ENCODE measurements around the gene DICER1.

Gene DICER1

GRCh38 chr14:95197551-95197950 is 40.2 kb upstream of the DICER1 start:
- H3K27me3 ChIP-seq (ENCODE audit: insufficient read depth, poor library complexity, severe bottlenecking): no peaks in the 10 kb centered on the region
- no peak overlapping the region for H3K4me3 ChIP-seq (replicated peaks; ENCODE audit: insufficient read depth, low read length)
- no peak for TF ChIP-seq SPI1 (IDR thresholded peaks at IDR 0.05; ENCODE audit: borderline replicate concordance, low read depth)
- TF ChIP-seq CTCF (IDR thresholded peaks at IDR 0.05; ENCODE audit: insufficient read depth, low read length): no peak
- TF ChIP-seq GABPA (IDR thresholded peaks at IDR 0.05; ENCODE audit: low read depth): no peak
- no peak for TF ChIP-seq POLR2AphosphoS5 (IDR thresholded peaks at IDR 0.05; ENCODE audit: low read depth)
- no peak for TF ChIP-seq REST (IDR thresholded peaks at IDR 0.05; ENCODE audit: insufficient replicate concordance, low read depth)
- no peak for DNase-seq (ENCODE audit: low read depth in 1 of 2, low spot score in 1 of 2)
- no peak overlapping the region for H3K27ac ChIP-seq (replicated peaks)

GRCh38 chr14:95196826-95197545 is 39.7 kb upstream of the DICER1 start:
- TF ChIP-seq SPI1 (IDR thresholded peaks at IDR 0.05; ENCODE audit: borderline replicate concordance, low read depth) (no peak), REST (IDR thresholded peaks at IDR 0.05; ENCODE audit: insufficient replicate concordance, low read depth) (no peak), GABPA (IDR thresholded peaks at IDR 0.05; ENCODE audit: low read depth) (no peak), CTCF (IDR thresholded peaks at IDR 0.05; ENCODE audit: insufficient read depth, low read length) (no peak), POLR2AphosphoS5 (IDR thresholded peaks at IDR 0.05; ENCODE audit: low read depth) (no peak)
- no peak for DNase-seq (ENCODE audit: low read depth in 1 of 2, low spot score in 1 of 2)
- Histone ChIP-seq H3K27ac (replicated peaks) (no peak overlapping the region), H3K4me3 (replicated peaks; ENCODE audit: insufficient read depth, low read length) (no peak overlapping the region), H3K27me3 (ENCODE audit: insufficient read depth, poor library complexity, severe bottlenecking) (no peaks in the 10 kb centered on the region)

- no peak overlapping the region for H3K4me3 ChIP-seq (replicated peaks; ENCODE audit: insufficient read depth, low read length)
- no peak overlapping the region for H3K27ac ChIP-seq (replicated peaks)
- H3K27me3 ChIP-seq (ENCODE audit: insufficient read depth, poor library complexity, severe bottlenecking): no peaks in the 10 kb centered on the region
- peak; percentile 10 to 39 for DNase-seq (ENCODE audit: low read depth in 1 of 2, low spot score in 1 of 2)
- no peak for TF ChIP-seq SPI1 (IDR thresholded peaks at IDR 0.05; ENCODE audit: borderline replicate concordance, low read depth)
- no peak for TF ChIP-seq GABPA (IDR thresholded peaks at IDR 0.05; ENCODE audit: low read depth)
Measured at GRCh38 chr14:95196268-95196667, 38.9 kb upstream of the DICER1 start.

- Histone ChIP-seq H3K27ac (replicated peaks) (no peak overlapping the region), H3K27me3 (ENCODE audit: insufficient read depth, poor library complexity, severe bottlenecking) (no peaks in the 10 kb centered on the region), H3K4me3 (replicated peaks; ENCODE audit: insufficient read depth, low read length) (no peak overlapping the region)
- TF ChIP-seq REST (IDR thresholded peaks at IDR 0.05; ENCODE audit: insufficient replicate concordance, low read depth) (no peak), POLR2AphosphoS5 (IDR thresholded peaks at IDR 0.05; ENCODE audit: low read depth) (no peak), GABPA (IDR thresholded peaks at IDR 0.05; ENCODE audit: low read depth) (no peak), CTCF (IDR thresholded peaks at IDR 0.05; ENCODE audit: insufficient read depth, low read length) (no peak), SPI1 (IDR thresholded peaks at IDR 0.05; ENCODE audit: borderline replicate concordance, low read depth) (no peak)
- DNase-seq (ENCODE audit: low read depth in 1 of 2, low spot score in 1 of 2): no peak
Measured at GRCh38 chr14:95195031-95195430, 37.7 kb upstream of the DICER1 start.
